Thyroid gland (tissue), 4 donors: ENCODE measurements around the gene CDK5RAP2. TPM values are rescaled to one million over a fixed set of nuclear protein-coding genes. Genes with fewer than 3 reads are reported as not detected.
A peak's percentile ranks its signal among the peaks of the same experiment; 100 is the strongest.

Experiments
- DNase-seq, 2 donors: peaks; one replicate each; pipeline ENCODE4 v3.0.0-alpha.2; 2019
- H3K27ac ChIP-seq, 3 donors: fragments of 200-600 bp; sonication (generic); 1 replicate in 2 of 3; 2 replicates in 1 of 3; pipeline ENCODE4 v1.5.1; 2016 to 2019; ENCODE audit warnings: mild to moderate bottlenecking in 1 of 3, moderate library complexity in 1 of 3
- H3K27me3 ChIP-seq: fragments of 200-600 bp; sonication (generic); one replicate; pipeline ENCODE4 v1.5.1; 2019
- H3K36me3 ChIP-seq, 2 donors: fragments of 200-600 bp; sonication (generic); one replicate each; pipeline ENCODE4 v1.5.1; 2016 to 2019
- H3K4me1 ChIP-seq, 2 donors: fragments of 200-600 bp; sonication (generic); one replicate each; pipeline ENCODE4 v1.5.1; 2017 to 2019
- H3K4me3 ChIP-seq, 3 donors: fragments of 200-600 bp; sonication (generic); replicated peaks in 1 of 3; 1 replicate in 2 of 3; 2 replicates in 1 of 3; pipeline ENCODE4 v1.5.1; 2016; ENCODE audit warnings: mild to moderate bottlenecking in 1 of 3
- H3K9me3 ChIP-seq: fragments of 200-600 bp; sonication (generic); one replicate; pipeline ENCODE4 v1.5.1; 2017
- POLR2A ChIP-seq, 2 donors: fragments of 450-650 bp; IDR thresholded peaks; one replicate each; pipeline ENCODE4 v1.6.1; 2017; ENCODE audit warnings: antibody characterized with exemption in 2 of 2, mild to moderate bottlenecking in 2 of 2, moderate library complexity in 1 of 2
- whole genome bisulfite sequencing, 2 donors: methylation state at CpG; one replicate each; pipeline ENCODE4 v1.1.5; 2017; 5-methylcytosine and 5-hydroxymethylcytosine counted together
- intact Hi-C: fragments of 100-400 bp; cut with DNase I; formaldehyde crosslinking; loops from one replicate; pipeline ENCODE4 v1.15.1; 2023
- total RNA-seq, 4 donors: library from RNA; depleted of rRNA; stranded (reverse); fragments of >200 nt; gene quantifications; one replicate each; pipeline ENCODE4 v1.2.3, GENCODE V29; 2016
- TF ChIP-seq, protein P1 (sequence below), 6 experiments: fragments of 200-600 bp in 3 of 6; fragments of 450-650 bp in 3 of 6; sonication (generic) in 3 of 6; IDR thresholded peaks; one replicate each; pipeline ENCODE4 v1.5.1; 2016 to 2019; ENCODE audit warnings: antibody characterized with exemption in 6 of 6, mild to moderate bottlenecking in 2 of 6, inconsistent platforms in 1 of 6, moderate library complexity in 1 of 6

CDK5RAP2 gene
- total RNA-seq, 4 donors from 2014 or later: 39.5 to 51.9 (median 46.9) TPM

DNA sequence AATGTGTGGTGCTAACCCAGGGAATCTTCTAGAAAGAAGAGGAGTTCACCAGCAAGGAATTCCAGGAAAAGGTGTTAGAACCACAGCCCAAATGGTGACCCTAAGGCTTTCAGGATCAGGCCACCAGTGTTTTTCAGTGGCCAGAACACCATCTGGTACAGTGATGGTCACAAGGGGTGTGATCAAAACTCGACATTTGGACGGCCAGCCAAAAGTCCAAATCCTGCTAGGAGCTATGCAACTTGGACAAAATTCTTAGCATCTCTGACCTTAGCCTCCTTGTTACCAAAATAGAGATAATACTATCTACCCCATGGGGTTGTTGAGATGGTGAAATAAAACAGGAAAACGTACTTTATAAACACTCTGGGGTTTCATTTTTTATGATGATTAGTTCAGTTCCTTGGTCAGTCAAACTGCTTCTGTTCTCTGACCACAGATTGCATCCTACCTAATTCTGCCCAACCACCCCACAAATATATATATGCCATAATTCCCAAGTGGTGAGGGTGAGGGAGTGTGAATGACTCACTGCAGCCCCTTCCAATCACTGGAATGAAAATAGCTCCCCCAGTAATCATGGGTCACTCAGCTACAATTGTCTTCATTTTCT lies 210.3 kb downstream of the CDK5RAP2 start:
- intact Hi-C loops: loop anchor here (10.0 kb wide), 1 partner anchor 165 kb away; no protein-coding TSS in a partner anchor
- DNase-seq: no peak
- H3K4me1 ChIP-seq: peaks cover 0 to 7% of the 10 kb centered on the region in 2 donors
- no peak overlapping the region for H3K4me3 ChIP-seq
- TF ChIP-seq, protein P1, sequence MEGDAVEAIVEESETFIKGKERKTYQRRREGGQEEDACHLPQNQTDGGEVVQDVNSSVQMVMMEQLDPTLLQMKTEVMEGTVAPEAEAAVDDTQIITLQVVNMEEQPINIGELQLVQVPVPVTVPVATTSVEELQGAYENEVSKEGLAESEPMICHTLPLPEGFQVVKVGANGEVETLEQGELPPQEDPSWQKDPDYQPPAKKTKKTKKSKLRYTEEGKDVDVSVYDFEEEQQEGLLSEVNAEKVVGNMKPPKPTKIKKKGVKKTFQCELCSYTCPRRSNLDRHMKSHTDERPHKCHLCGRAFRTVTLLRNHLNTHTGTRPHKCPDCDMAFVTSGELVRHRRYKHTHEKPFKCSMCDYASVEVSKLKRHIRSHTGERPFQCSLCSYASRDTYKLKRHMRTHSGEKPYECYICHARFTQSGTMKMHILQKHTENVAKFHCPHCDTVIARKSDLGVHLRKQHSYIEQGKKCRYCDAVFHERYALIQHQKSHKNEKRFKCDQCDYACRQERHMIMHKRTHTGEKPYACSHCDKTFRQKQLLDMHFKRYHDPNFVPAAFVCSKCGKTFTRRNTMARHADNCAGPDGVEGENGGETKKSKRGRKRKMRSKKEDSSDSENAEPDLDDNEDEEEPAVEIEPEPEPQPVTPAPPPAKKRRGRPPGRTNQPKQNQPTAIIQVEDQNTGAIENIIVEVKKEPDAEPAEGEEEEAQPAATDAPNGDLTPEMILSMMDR (IDR thresholded peaks at IDR 0.05): no peak
- TF ChIP-seq POLR2A (IDR thresholded peaks at IDR 0.05): no peak
- H3K27me3 ChIP-seq: no peaks in the 10 kb centered on the region
- no peaks in the 10 kb centered on the region for H3K9me3 ChIP-seq
- no peak overlapping the region for H3K27ac ChIP-seq
- H3K36me3 ChIP-seq: no peaks in the 10 kb centered on the region
- WGBS, 2 donors: 77% methylated on average over 3 of the region's 3 CpGs

DNA sequence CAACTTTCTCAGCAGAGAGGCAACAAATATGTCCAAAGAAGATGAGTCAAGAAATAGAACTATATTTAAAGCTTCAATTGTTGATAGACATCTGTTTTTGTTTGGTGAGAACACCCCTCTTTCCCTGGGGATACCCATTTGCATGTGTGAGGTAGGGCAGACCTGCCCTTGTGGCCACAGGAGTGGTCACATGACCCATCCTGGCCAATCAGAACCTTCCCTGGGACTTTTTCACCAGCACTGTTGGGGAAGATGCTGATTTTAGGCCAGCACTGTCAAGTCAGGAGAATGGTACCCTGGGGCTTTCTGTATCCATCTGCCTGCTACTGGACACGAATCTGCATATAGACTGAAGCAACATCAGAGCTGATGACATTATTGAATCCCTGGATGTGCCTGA lies 211.2 kb downstream of the CDK5RAP2 start:
- Histone ChIP-seq H3K27me3 (no peaks in the 10 kb centered on the region), H3K27ac (no peak overlapping the region), H3K9me3 (no peaks in the 10 kb centered on the region), H3K4me3 (no peak overlapping the region), H3K36me3 (no peaks in the 10 kb centered on the region), H3K4me1 (peaks cover 0 to 7% of the 10 kb centered on the region in 2 donors)
- intact Hi-C loops: loop anchor here (10.0 kb wide), 1 partner anchor 166 kb away; no protein-coding TSS in a partner anchor
- DNase-seq: no peak
- TF ChIP-seq, protein P1 (IDR thresholded peaks at IDR 0.05): no peak
- TF ChIP-seq POLR2A (IDR thresholded peaks at IDR 0.05): no peak
- 82 to 100% methylated on average over 1 of the region's 1 CpG for WGBS, 2 donors

DNA sequence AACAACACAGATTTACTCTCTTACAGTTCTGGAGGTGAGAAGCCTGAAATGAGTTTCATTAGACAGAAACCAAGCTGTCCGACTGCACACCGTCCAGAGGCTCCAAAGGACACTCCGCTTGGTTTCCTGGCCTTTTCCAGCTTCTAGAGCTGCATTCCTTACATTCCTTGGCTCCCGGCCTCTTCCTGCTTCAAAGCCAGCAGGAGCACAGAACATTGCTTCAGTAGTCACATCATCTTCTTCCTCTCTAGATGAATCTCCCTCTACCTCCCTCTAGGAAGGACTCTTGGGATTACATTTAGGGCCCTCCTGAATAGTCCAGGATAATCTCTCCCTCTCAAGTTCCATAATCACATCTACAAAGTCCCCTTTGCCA lies 213.3 kb downstream of the CDK5RAP2 start:
- Histone ChIP-seq H3K27me3 (no peaks in the 10 kb centered on the region), H3K9me3 (no peaks in the 10 kb centered on the region), H3K27ac (peak overlapping the region; percentile 2 to 73 (median 24)), H3K4me3 (no peak overlapping the region), H3K4me1 (peaks cover 0 to 7% of the 10 kb centered on the region in 2 donors), H3K36me3 (no peaks in the 10 kb centered on the region)
- 21 to 31% methylated on average over 4 of the region's 4 CpGs for WGBS, 2 donors
- TF ChIP-seq, protein P1 (IDR thresholded peaks at IDR 0.05): peak in 3 of 6 experiments; percentile 29 to 60 (median 36)
- TF ChIP-seq POLR2A (IDR thresholded peaks at IDR 0.05): no peak
- DNase-seq: peak; percentile 74 to 87
- intact Hi-C loops: loop anchor here (10.0 kb wide), 1 partner anchor 168 kb away; no protein-coding TSS in a partner anchor

DNA sequence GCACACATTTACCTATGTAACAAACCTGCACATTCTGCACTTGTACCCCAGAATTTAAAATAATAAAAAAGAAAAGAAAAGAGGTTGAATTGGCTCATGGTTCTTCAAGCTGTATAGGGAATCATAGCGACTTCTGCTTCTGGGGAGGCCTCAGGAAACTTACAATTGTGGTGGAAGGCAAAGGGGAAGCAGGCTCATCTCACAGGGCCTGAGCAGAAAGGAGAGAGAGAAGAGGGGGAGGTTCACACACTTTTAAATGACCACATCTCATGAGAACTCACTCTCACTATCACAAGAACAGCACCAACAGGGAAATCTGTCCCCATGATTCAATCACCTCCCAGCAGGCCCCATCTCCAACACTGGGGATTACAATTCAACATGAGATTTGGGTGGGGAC lies 214.6 kb downstream of the CDK5RAP2 start:
- TF ChIP-seq, protein P1 (IDR thresholded peaks at IDR 0.05): no peak
- no peak for TF ChIP-seq POLR2A (IDR thresholded peaks at IDR 0.05)
- H3K4me3 ChIP-seq: no peak overlapping the region
- no peaks in the 10 kb centered on the region for H3K27me3 ChIP-seq
- intact Hi-C loops: loop anchor here (10.0 kb wide), 1 partner anchor 169 kb away; no protein-coding TSS in a partner anchor
- H3K36me3 ChIP-seq: no peaks in the 10 kb centered on the region
- no peak for DNase-seq
- H3K4me1 ChIP-seq: peaks cover 0 to 7% of the 10 kb centered on the region in 2 donors
- H3K9me3 ChIP-seq: no peaks in the 10 kb centered on the region
- WGBS, 2 donors: 88 to 95% methylated on average over 1 of the region's 1 CpG
- no peak overlapping the region for H3K27ac ChIP-seq

DNA sequence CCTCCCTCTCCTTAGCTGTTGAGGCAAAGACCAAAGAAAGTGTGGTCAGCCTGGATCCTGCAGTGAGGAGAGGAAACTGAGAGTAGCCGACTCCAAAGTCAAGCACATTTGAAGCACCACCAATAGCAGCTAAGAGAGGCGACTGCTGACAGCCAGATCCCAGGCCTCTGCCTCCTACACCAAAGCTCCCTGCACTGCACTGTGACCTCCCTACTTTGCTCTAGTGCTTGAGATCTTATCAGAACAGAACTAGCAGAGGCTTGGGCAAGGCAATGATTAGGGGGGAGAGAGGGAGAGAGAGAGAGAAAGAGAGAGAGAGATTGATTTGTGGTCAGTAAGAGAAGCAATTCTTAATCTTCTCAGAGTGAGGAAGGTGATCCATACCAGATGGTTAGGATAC lies 216.3 kb downstream of the CDK5RAP2 start:
- intact Hi-C loops: loop anchor here (10.0 kb wide), 1 partner anchor 171 kb away; no protein-coding TSS in a partner anchor
- H3K27me3 ChIP-seq: no peaks in the 10 kb centered on the region
- TF ChIP-seq, protein P1 (IDR thresholded peaks at IDR 0.05): no peak
- TF ChIP-seq POLR2A (IDR thresholded peaks at IDR 0.05): no peak
- no peak overlapping the region for H3K27ac ChIP-seq
- peaks cover 0 to 7% of the 10 kb centered on the region in 2 donors for H3K4me1 ChIP-seq
- no peak for DNase-seq
- no peaks in the 10 kb centered on the region for H3K36me3 ChIP-seq
- 48 to 50% methylated on average over 2 of the region's 2 CpGs for WGBS, 2 donors
- H3K4me3 ChIP-seq: no peak overlapping the region
- H3K9me3 ChIP-seq: no peaks in the 10 kb centered on the region
